GM12874 (cell line): ENCODE data around the gene HABP4.

Experiments used
- TF ChIP-seq, protein P1 (sequence below): IDR thresholded peaks from 2 replicates; pipeline ENCODE4 v1.5.1; 2011; ENCODE audit warnings: low read depth, mild to moderate bottlenecking, control low read depth, low read length, moderate library complexity; ENCODE audit not compliant: insufficient read depth

The HABP4 gene

DNA sequence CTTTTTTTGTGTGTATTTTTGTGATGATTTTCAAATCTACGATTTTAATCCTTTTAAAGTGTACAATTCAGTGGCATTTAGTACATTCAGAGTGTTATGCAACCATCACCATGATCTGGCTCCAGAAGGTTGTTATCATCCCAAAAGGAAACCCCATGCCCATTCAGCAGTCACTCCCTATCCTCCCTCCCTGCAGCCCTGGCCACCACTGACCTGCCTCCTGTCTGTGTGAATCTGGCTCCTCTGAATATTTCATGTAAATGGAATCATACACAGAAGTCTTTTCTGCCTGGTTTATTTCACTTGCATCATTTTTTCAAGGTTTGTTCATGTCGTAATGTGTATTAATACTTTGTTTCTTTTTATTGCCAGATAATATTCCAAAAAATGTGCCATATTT lies 32.5 kb downstream of the HABP4 start:
- TF ChIP-seq, protein P1, sequence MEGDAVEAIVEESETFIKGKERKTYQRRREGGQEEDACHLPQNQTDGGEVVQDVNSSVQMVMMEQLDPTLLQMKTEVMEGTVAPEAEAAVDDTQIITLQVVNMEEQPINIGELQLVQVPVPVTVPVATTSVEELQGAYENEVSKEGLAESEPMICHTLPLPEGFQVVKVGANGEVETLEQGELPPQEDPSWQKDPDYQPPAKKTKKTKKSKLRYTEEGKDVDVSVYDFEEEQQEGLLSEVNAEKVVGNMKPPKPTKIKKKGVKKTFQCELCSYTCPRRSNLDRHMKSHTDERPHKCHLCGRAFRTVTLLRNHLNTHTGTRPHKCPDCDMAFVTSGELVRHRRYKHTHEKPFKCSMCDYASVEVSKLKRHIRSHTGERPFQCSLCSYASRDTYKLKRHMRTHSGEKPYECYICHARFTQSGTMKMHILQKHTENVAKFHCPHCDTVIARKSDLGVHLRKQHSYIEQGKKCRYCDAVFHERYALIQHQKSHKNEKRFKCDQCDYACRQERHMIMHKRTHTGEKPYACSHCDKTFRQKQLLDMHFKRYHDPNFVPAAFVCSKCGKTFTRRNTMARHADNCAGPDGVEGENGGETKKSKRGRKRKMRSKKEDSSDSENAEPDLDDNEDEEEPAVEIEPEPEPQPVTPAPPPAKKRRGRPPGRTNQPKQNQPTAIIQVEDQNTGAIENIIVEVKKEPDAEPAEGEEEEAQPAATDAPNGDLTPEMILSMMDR = no peak

DNA sequence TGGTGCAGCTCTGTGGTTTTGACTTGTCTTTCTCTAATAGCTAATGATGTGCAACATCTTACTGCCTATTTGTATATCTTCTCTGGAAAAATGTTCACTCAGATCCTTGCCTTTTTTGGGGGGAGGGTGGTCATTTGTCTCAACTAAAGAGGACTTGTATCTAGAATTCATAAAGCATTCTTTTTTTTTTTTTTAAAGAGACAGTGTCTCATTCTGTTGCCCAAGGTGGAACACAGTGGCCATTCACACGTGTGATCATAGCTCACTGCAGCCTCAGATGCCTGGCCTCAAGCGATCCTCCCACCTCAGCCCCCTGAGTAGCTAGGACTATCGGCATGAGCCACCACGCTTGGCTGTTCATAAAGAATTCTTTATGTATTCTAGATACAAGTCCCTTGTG lies 33.2 kb downstream of the HABP4 start:
- TF ChIP-seq, protein P1 = no peak

GRCh38 chr9:96483733-96484390 lies 33.9 kb downstream of the HABP4 start:
- TF ChIP-seq, protein P1 = no peak

DNA sequence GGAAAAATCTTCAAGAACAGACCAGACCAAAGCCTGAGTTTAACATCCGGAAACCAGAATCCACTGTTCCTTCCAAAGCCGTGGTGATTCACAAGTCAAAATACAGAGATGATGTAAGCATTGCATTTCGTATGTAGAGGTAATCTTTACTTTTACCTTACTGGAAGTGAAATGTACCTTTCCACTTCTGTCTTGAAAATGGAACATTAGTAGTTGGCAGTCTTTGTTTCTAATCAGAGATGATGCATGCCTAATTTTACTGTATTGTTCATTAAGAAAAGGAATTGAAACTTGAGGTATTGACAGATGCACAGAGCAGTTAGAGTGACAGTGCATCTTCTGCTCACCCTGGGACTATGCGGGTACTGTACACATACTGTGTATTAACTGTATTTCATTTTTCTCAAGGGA lies 34.6 kb downstream of the HABP4 start:
- TF ChIP-seq, protein P1 = no peak

DNA sequence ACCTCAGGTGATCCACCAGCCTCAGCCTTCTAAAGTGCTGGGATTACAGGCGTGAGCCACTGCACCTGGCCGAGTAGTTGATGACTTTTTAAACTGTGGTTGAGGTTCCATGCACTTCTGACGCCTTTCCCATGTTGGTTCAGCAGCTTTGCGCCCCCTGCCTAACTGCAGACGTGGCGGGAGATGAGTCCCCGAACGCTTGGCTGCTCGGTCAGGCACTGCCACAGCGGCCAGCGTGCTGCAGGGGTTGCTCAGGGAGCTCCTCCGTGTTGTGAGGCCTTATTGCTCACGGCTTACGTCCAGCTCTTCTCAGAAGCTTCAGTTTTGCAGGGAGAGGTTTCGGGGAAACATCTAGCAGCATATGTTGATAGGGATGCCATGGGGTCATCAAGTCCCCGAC lies 35.3 kb downstream of the HABP4 start:
- TF ChIP-seq, protein P1 = no peak

DNA sequence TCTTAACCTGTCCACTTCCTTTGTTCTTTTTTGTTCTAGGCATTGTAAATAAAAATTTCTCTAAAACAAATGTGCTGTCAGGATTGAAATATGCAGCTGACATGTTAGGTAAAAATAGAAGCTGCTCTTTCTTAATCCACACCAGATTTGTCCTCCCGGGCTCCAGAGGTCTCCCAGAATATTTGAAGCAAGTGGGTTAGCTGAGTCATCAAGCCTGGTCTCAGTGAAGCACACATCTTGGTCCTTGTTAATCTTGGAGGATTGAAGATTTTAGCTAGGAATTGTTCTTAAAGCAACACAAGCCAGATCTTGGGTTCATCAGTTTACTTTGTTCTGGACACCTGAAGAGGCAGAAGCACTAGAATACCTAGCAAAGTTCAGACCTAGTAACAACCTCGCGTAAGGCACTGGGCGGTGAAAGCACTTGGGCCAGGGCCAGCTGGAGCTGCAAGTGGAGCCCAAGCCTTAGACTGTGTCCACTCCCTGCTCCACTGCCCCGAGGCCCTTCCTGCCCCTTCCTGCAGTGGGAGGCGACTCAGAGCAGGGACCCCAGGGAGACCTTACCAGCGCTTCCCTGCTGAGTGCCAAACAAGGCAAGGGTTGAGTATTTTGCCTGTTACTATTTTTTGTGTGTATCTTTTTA lies 36.5 kb downstream of the HABP4 start:
- TF ChIP-seq, protein P1 = no peak

DNA sequence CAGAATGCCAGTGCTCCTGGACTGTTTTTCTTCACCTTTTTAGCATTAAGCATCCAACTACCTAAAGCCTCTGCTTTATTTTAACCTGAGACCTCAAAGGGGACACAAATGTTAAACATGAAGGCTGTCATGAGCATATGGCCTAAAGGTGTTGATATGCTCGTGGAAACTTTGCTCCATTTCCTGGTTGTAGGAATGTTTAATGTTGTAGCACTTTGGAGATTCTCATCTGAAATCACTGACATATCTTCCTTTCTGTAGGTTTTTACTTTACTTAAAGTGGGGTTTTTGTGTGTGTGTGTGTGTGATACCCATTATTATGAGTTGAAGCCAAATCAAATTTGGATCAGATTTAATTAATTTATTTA lies 37.0 kb downstream of the HABP4 start:
- TF ChIP-seq, protein P1 = no peak
